Ovary (tissue), 9 donors: Measurements from ENCODE around the gene GFER. TPM values are rescaled to one million over a fixed set of nuclear protein-coding genes. Genes with fewer than 3 reads are reported as not detected.
A peak's percentile ranks its signal among the peaks of the same experiment; 100 is the strongest.
"Not testable (repeated sequence)": the region's sequence is repeated elsewhere in the genome, so short reads cannot be mapped to it uniquely, and the experiment has no call there.

Experiments
- DNase-seq, 5 donors: peaks; one replicate each; pipeline ENCODE4 v3.0.0-alpha.2; 2019 to 2020
- H3K27ac ChIP-seq, 2 donors: fragments of 200-600 bp; one replicate each; pipeline versions ENCODE4 v1.5.1 to v1.8.0; 2019 to 2022
- H3K27me3 ChIP-seq: fragments of 200-600 bp; one replicate; pipeline ENCODE4 v1.8.0; 2022
- H3K36me3 ChIP-seq: fragments of 200-600 bp; sonication (generic); one replicate; pipeline ENCODE4 v1.5.1; 2019
- H3K4me1 ChIP-seq: one replicate; pipeline ENCODE4 v1.8.1; 2013; ENCODE audit warnings: mild to moderate bottlenecking, moderate library complexity; ENCODE audit not compliant: insufficient read depth
- H3K4me3 ChIP-seq: fragments of 200-600 bp; sonication (generic); one replicate; pipeline ENCODE4 v1.5.1; 2017
- H3K9me3 ChIP-seq, 2 donors: fragments of 200-600 bp in 1 of 2; sonication (generic) in 1 of 2; one replicate each; pipeline versions ENCODE4 v1.5.1 to v1.8.1; 2013 to 2019; ENCODE audit warnings: mild to moderate bottlenecking in 1 of 2, moderate library complexity in 1 of 2
- CTCF ChIP-seq, 3 donors: fragments of 450-650 bp in 2 of 3; fragments of 200-600 bp in 1 of 3; IDR thresholded peaks; one replicate each; pipeline versions ENCODE4 v1.5.1 to v1.8.0; 2016 to 2022; ENCODE audit warnings: antibody characterized with exemption in 3 of 3, mild to moderate bottlenecking in 1 of 3
- EP300 ChIP-seq: sonication (generic); formaldehyde crosslinking; IDR thresholded peaks from one replicate; pipeline ENCODE4 v1.6.1; 2017; ENCODE audit warnings: antibody characterized with exemption
- POLR2A ChIP-seq: fragments of 450-650 bp; IDR thresholded peaks from one replicate; pipeline ENCODE4 v1.6.1; 2017; ENCODE audit warnings: antibody characterized with exemption, mild to moderate bottlenecking, moderate library complexity
- WGBS, 3 donors: extraction: QIAGEN DNeasy Blood & Tissue Kit in 1 of 3; methylation state at CpG; one replicate each; pipeline versions ENCODE4 v1.1.5 to v1.1.7; 2013 to 2017; 5-methylcytosine and 5-hydroxymethylcytosine counted together
- intact Hi-C, 4 donors: fragments of 100-400 bp; cut with DNase I; formaldehyde crosslinking; loops; one replicate each; pipeline versions ENCODE4 v1.11.0 to v1.15.1; 2022 to 2023
- polyA plus RNA-seq, 2 donors: library from polyadenylated mRNA; stranded (reverse); fragments of 200-250 nt in 1 of 2; fragments of 350-450 nt in 1 of 2; fragmentation: Illumina TruSeq in 1 of 2; extraction: RNeasy Lipid Tissue Mini Kit (QIAGEN cat#74804) in 1 of 2; gene quantifications; one replicate each; pipeline ENCODE4 v1.2.3, GENCODE V29; 2013 to 2014
- total RNA-seq, 7 donors: library from RNA; depleted of rRNA in 2 of 7; stranded (reverse); fragments of >200 nt in 2 of 7; fragmentation: NEBNext Ultra II Directional in 3 of 7; extraction: Animal tissue kit (Norgen Biotek cat#: 25700) in 3 of 7; gene quantifications; one replicate each; pipeline versions ENCODE4 v1.1.0 to v1.2.4, GENCODE V29; 2016 to 2023
- donor health status: DM: no; HTN: no; CAD: no; lungs with moderate emphysema.
- donor health status: DM: no; HTN: no; CAD: no.
- donor health status: Bipolar disorder and iron deficiency.
- donor health status: DM: yes; HTN: yes; CAD: no.
- donor health status: DM: no; HTN: no; CAD: no.
- donor health status: DM: yes; HTN: yes; CAD: no.

The GFER gene
- total and polyA plus RNA-seq, 9 donors, result 6.1 to 18.5 (median 14.0) TPM

GRCh38 chr16:1960665-1961630 is 23.0 kb upstream of the GFER start:
- peak overlapping the region; percentile 75 for H3K4me3 ChIP-seq
- H3K27ac ChIP-seq, result no peak overlapping the region
- WGBS, 3 donors, result 35 to 43% (median 35%) methylated on average over 20 of the region's 20 CpGs
- peaks cover 14% of the 10 kb centered on the region for H3K4me1 ChIP-seq
- H3K36me3 ChIP-seq, result no peaks in the 10 kb centered on the region
- H3K27me3 ChIP-seq, result no peaks in the 10 kb centered on the region
- DNase-seq, result peak in 1 of 5 donors; percentile 44
- TF ChIP-seq POLR2A, result no peak
- TF ChIP-seq EP300, result no peak
- no peak for TF ChIP-seq CTCF (IDR thresholded peaks at IDR 0.05)
- H3K9me3 ChIP-seq, result no peaks in the 10 kb centered on the region
- intact Hi-C loops, result loop anchor here in 1 of 4 donors (10.0 kb wide), 1 partner anchor 1326 kb away; the partner anchor contains the start of genes METTL26 and WFIKKN1

- TF ChIP-seq EP300, result no peak
- TF ChIP-seq CTCF (IDR thresholded peaks at IDR 0.05), result no peak
- Histone ChIP-seq H3K9me3 (no peaks in the 10 kb centered on the region), H3K4me3 (no peak overlapping the region), H3K27ac (no peak overlapping the region), H3K4me1 (peaks cover 14% of the 10 kb centered on the region), H3K27me3 (no peaks in the 10 kb centered on the region), H3K36me3 (no peaks in the 10 kb centered on the region)
- DNase-seq, result peak in 2 of 5 donors; percentile 20 to 34
- 46 to 55% (median 51%) methylated on average over 6 of the region's 6 CpGs for WGBS, 3 donors
- intact Hi-C loops, result loop anchor here in 1 of 4 donors (10.0 kb wide), 1 partner anchor 1327 kb away; the partner anchor contains the start of genes METTL26 and WFIKKN1
Measured at GRCh38 chr16:1961651-1962067, 22.3 kb upstream of the GFER start.

GRCh38 chr16:1962161-1963153 is 21.5 kb upstream of the GFER start:
- H3K36me3 ChIP-seq, H3K27ac ChIP-seq, H3K4me3 ChIP-seq, H3K27me3 ChIP-seq, H3K9me3 ChIP-seq: not testable (repeated sequence)
- intact Hi-C loops, result loop anchor here in 1 of 4 donors (10.0 kb wide), 1 partner anchor 1328 kb away; the partner anchor contains the start of genes METTL26 and WFIKKN1
- WGBS, 3 donors, result 73 to 83% (median 74%) methylated on average over 35 to 37 of the region's 37 CpGs
- peak in 1 of 5 donors; percentile 38 for DNase-seq
- peaks cover 14% of the 10 kb centered on the region for H3K4me1 ChIP-seq

GRCh38 chr16:1963806-1964505 is 20.0 kb upstream of the GFER start:
- H3K27ac ChIP-seq, result peak overlapping the region; percentile 87 to 89
- peaks cover 14% of the 10 kb centered on the region for H3K4me1 ChIP-seq
- no peaks in the 10 kb centered on the region for H3K9me3 ChIP-seq
- DNase-seq, result peak in 2 of 5 donors; percentile 52 to 60
- no peak for TF ChIP-seq EP300
- no peak for TF ChIP-seq CTCF (IDR thresholded peaks at IDR 0.05)
- no peak for TF ChIP-seq POLR2A
- H3K27me3 ChIP-seq, result no peaks in the 10 kb centered on the region
- WGBS, 3 donors, result 6 to 11% (median 7%) methylated on average over 34 to 44 of the region's 44 CpGs
- intact Hi-C loops, result loop anchor here in 1 of 4 donors (10.0 kb wide), 1 partner anchor 1329 kb away; the partner anchor contains the start of genes METTL26 and WFIKKN1
- peak overlapping the region; percentile 92 for H3K4me3 ChIP-seq
- H3K36me3 ChIP-seq, result no peaks in the 10 kb centered on the region
